Neural cell (in vitro differentiated cells): Measurements from ENCODE around the gene ADARB2. TPM values are rescaled to one million over a fixed set of nuclear protein-coding genes. Genes with fewer than 3 reads are reported as not detected.

Experiments used
- H2AFZ ChIP-seq: fragments of 200-600, 300-800 bp; sonication (generic), shearing (Covaris generic); 2 replicates; pipeline ENCODE4 v1.6.0; 2014; ENCODE audit warnings: low read depth, mild to moderate bottlenecking, antibody characterized with exemption, low read length, moderate library complexity
- H3F3A ChIP-seq: fragments of 200-600 bp; shearing (Covaris generic); 2 replicates; pipeline ENCODE4 v1.6.1; 2016; ENCODE audit warnings: mild to moderate bottlenecking, moderate library complexity, mixed read lengths, antibody characterized with exemption, low read length; ENCODE audit not compliant: insufficient read depth, poor library complexity, severe bottlenecking
- H3K27ac ChIP-seq: fragments of 200-600, 300-800 bp; sonication (generic), shearing (Covaris generic); 2 replicates; pipeline ENCODE4 v1.5.1; 2014; ENCODE audit warnings: mild to moderate bottlenecking, low read length, moderate library complexity
- H3K27me3 ChIP-seq: fragments of 300-800, 200-600 bp; sonication (generic), shearing (Covaris generic); 2 replicates; pipeline ENCODE4 v1.6.0; 2014; ENCODE audit warnings: mild to moderate bottlenecking, low read depth, low read length, moderate library complexity; ENCODE audit not compliant: insufficient read depth
- H3K36me3 ChIP-seq: fragments of 300-800, 200-600 bp; sonication (generic), shearing (Covaris generic); 2 replicates; pipeline ENCODE4 v1.5.1; 2014; ENCODE audit warnings: mild to moderate bottlenecking, antibody characterized with exemption, low read length, moderate library complexity; ENCODE audit not compliant: insufficient read depth
- H3K4me2 ChIP-seq: fragments of 300-800, 200-600 bp; sonication (generic), shearing (Covaris generic); 2 replicates; pipeline ENCODE4 v1.6.0; 2014; ENCODE audit warnings: mild to moderate bottlenecking, low read length
- H3K4me3 ChIP-seq: fragments of 300-800, 200-600 bp; sonication (generic), shearing (Covaris generic); 2 replicates; pipeline ENCODE4 v1.5.1; 2014; ENCODE audit warnings: mild to moderate bottlenecking, low read length, moderate library complexity
- H3K79me2 ChIP-seq: fragments of 200-600 bp; shearing (Covaris generic); replicated peaks from 2 replicates; pipeline ENCODE4 v1.6.0; 2014; ENCODE audit warnings: mild to moderate bottlenecking, low read length, moderate library complexity; ENCODE audit not compliant: insufficient read depth
- H3K9ac ChIP-seq: fragments of 300-800, 200-600 bp; sonication (generic), shearing (Covaris generic); 2 replicates; pipeline ENCODE4 v1.6.1; 2016; ENCODE audit warnings: mild to moderate bottlenecking, low read length, mixed read lengths
- H3K9me2 ChIP-seq: fragments of 200-600 bp; shearing (Covaris generic); 2 replicates; pipeline ENCODE4 v1.6.1; 2016; ENCODE audit warnings: mild to moderate bottlenecking, low read length, mixed read lengths; ENCODE audit not compliant: insufficient read depth
- H3K9me3 ChIP-seq: fragments of 200-600, 300-800 bp; sonication (generic), shearing (Covaris generic); 2 replicates; pipeline ENCODE4 v1.6.1; 2016; ENCODE audit warnings: mild to moderate bottlenecking, mixed run types, low read length, moderate library complexity, mixed read lengths
- H4K20me1 ChIP-seq: fragments of 200-600 bp; shearing (Covaris generic); 2 replicates; pipeline ENCODE4 v1.6.1; 2016; ENCODE audit warnings: mild to moderate bottlenecking, mixed run types; ENCODE audit not compliant: insufficient read depth
- CTCF ChIP-seq: fragments of 450-650 bp; IDR thresholded peaks from 2 replicates; pipeline ENCODE4 v1.5.1; 2014; ENCODE audit warnings: antibody characterized with exemption, mild to moderate bottlenecking, moderate library complexity; ENCODE audit not compliant: poor library complexity, severe bottlenecking
- EP300 ChIP-seq: fragments of 450-650 bp; conservative IDR thresholded peaks from 2 replicates; pipeline ENCODE4 v1.6.1; 2014; ENCODE audit warnings: antibody characterized with exemption, mild to moderate bottlenecking, moderate library complexity; ENCODE audit not compliant: poor library complexity, severe bottlenecking
- EZH2 ChIP-seq: fragments of 200-600, 300-800 bp; shearing (Covaris generic), sonication (generic); IDR thresholded peaks from 2 replicates; pipeline ENCODE4 v1.6.1; 2014; ENCODE audit warnings: antibody characterized with exemption, low read length, borderline replicate concordance, mild to moderate bottlenecking; ENCODE audit not compliant: insufficient read depth, poor library complexity, severe bottlenecking
- MXI1 ChIP-seq: fragments of 450-650 bp; conservative IDR thresholded peaks from 2 replicates; pipeline ENCODE4 v1.6.1; 2014; ENCODE audit warnings: antibody characterized with exemption, mild to moderate bottlenecking; ENCODE audit not compliant: poor library complexity, severe bottlenecking
- POLR2AphosphoS5 ChIP-seq: IDR thresholded peaks from 2 replicates; pipeline ENCODE4 v1.6.1; 2012
- RAD21 ChIP-seq: fragments of 450-650 bp; conservative IDR thresholded peaks from 2 replicates; pipeline ENCODE4 v1.6.1; 2014; ENCODE audit warnings: antibody characterized with exemption, mild to moderate bottlenecking, moderate library complexity
- SMC3 ChIP-seq: fragments of 450-650 bp; conservative IDR thresholded peaks from 2 replicates; pipeline ENCODE4 v1.6.1; 2014; ENCODE audit warnings: antibody characterized with exemption, mild to moderate bottlenecking, moderate library complexity; ENCODE audit not compliant: poor library complexity
- TAF1 ChIP-seq: IDR thresholded peaks from 2 replicates; pipeline ENCODE4 v1.6.1; 2012; ENCODE audit warnings: low read depth
- polyA plus RNA-seq: library from polyadenylated mRNA; depleted of rRNA; stranded (reverse); fragments of >200 nt; gene quantifications from 2 replicates; pipeline ENCODE4 v1.2.3, GENCODE V29; 2014
- TF ChIP-seq, protein P1 (sequence below): IDR thresholded peaks from 2 replicates; pipeline ENCODE4 v1.6.1; 2012; ENCODE audit warnings: borderline replicate concordance

Gene ADARB2
- polyA plus RNA-seq, 1 donor from 2014 or later: 3.6 TPM

DNA sequence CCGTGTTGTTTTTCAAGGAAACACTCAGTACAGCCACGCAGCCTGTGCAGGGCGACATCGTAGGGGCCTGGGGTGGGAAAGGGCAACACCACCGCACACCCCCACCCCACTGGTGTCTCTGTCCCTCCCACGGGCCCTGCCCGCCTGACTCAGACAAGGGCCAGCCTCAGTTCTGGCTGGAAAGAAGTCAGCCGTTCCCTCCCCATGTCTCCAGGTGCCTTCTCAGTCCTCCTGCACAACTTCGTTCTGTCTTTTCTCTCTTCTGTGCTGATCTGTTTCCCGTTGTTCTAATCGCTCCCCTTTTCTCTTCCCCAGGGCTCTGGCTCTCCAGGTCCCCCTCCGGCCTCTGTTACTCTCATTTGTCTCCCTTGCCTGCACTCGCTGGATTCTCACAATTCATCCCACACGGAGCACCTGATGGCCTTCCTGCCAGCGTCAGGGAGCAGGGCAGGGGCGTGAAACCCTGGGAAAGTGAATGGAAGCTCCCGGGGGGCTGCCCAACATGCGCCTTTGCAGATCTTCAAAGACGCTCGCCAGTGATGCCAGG lies 583.4 kb downstream of the ADARB2 start:
- Histone ChIP-seq H3K36me3 (no peaks in the 10 kb centered on the region), H4K20me1 (no peaks in the 10 kb centered on the region), H3K9ac (no peak overlapping the region), H3K4me3 (no peak overlapping the region), H2AFZ (no peak overlapping the region), H3K4me2 (no peak overlapping the region), H3K9me3 (no peaks in the 10 kb centered on the region), H3K9me2 (no peaks in the 10 kb centered on the region), H3K27ac (no peak overlapping the region), H3K79me2 (no peaks in the 10 kb centered on the region), H3K27me3 (no peaks in the 10 kb centered on the region), H3F3A (no peaks in the 10 kb centered on the region)
- TF ChIP-seq CTCF (no peak), EP300 (no peak), TAF1 (no peak), EZH2 (no peak), RAD21 (no peak), SMC3 (no peak), MXI1 (no peak), POLR2AphosphoS5 (no peak)
- TF ChIP-seq, protein P1, sequence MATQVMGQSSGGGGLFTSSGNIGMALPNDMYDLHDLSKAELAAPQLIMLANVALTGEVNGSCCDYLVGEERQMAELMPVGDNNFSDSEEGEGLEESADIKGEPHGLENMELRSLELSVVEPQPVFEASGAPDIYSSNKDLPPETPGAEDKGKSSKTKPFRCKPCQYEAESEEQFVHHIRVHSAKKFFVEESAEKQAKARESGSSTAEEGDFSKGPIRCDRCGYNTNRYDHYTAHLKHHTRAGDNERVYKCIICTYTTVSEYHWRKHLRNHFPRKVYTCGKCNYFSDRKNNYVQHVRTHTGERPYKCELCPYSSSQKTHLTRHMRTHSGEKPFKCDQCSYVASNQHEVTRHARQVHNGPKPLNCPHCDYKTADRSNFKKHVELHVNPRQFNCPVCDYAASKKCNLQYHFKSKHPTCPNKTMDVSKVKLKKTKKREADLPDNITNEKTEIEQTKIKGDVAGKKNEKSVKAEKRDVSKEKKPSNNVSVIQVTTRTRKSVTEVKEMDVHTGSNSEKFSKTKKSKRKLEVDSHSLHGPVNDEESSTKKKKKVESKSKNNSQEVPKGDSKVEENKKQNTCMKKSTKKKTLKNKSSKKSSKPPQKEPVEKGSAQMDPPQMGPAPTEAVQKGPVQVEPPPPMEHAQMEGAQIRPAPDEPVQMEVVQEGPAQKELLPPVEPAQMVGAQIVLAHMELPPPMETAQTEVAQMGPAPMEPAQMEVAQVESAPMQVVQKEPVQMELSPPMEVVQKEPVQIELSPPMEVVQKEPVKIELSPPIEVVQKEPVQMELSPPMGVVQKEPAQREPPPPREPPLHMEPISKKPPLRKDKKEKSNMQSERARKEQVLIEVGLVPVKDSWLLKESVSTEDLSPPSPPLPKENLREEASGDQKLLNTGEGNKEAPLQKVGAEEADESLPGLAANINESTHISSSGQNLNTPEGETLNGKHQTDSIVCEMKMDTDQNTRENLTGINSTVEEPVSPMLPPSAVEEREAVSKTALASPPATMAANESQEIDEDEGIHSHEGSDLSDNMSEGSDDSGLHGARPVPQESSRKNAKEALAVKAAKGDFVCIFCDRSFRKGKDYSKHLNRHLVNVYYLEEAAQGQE: no peak

DNA sequence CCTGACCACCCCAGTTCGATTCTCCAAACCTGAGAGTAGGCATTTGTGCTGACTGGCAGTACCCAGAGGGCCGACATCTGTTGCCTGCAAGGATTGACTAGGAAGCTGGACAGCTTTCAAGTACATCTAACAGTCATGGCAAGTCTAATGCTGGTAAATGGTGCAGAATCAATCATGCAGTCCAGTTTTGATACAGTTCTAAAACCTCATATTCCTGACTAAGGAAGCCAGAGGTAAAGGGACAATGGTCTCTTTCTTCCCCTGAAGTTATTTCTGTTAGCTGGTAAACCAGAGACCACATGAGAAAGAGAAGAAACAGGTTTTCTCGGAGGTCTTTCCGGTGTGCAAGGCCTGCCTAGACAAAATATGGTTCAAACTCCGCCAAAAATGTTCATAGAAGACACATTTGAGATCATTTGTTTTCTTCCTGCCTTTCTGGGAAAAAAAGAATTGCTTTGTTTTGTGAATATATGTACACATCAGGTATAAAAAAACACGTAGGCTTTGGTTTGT lies 584.0 kb downstream of the ADARB2 start:
- Histone ChIP-seq H3F3A (no peaks in the 10 kb centered on the region), H3K4me3 (no peak overlapping the region), H3K27ac (no peak overlapping the region), H3K9me3 (no peaks in the 10 kb centered on the region), H3K9ac (no peak overlapping the region), H3K27me3 (no peaks in the 10 kb centered on the region), H3K4me2 (no peak overlapping the region), H4K20me1 (no peaks in the 10 kb centered on the region), H3K36me3 (no peaks in the 10 kb centered on the region), H3K9me2 (no peaks in the 10 kb centered on the region), H2AFZ (no peak overlapping the region), H3K79me2 (no peaks in the 10 kb centered on the region)
- TF ChIP-seq, protein P1: no peak
- TF ChIP-seq EZH2 (no peak), RAD21 (no peak), TAF1 (no peak), MXI1 (no peak), EP300 (no peak), CTCF (no peak), POLR2AphosphoS5 (no peak), SMC3 (no peak)
